NCI-H2196 treated with DMSO at 0.1 percent for 48 hours (cell line): ENCODE data around the gene BTBD17.

Experiments
- DNase-seq: peaks from one replicate; lab custom pipeline; 2025; ENCODE audit not compliant: unreplicated experiment; lab: John Stamatoyannopoulos, UW

The BTBD17 gene

GRCh38 chr17:74337834-74338500 lies 23.7 kb downstream of the BTBD17 start:
- peak; percentile 32 for DNase-seq

- no peak for DNase-seq
Measured at GRCh38 chr17:74336307-74336706, 25.4 kb downstream of the BTBD17 start.

- DNase-seq = no peak
Measured at GRCh38 chr17:74335529-74336062, 26.1 kb downstream of the BTBD17 start.

- DNase-seq = no peak
Measured at GRCh38 chr17:74334393-74335039, 27.2 kb downstream of the BTBD17 start.

- DNase-seq = peak; percentile 75
Measured at GRCh38 chr17:74332763-74333283, 28.8 kb downstream of the BTBD17 start.

- DNase-seq = peak; percentile 12
Measured at GRCh38 chr17:74332017-74332650, 29.5 kb downstream of the BTBD17 start.

GRCh38 chr17:74330446-74330845 lies 31.2 kb downstream of the BTBD17 start:
- no peak for DNase-seq

- no peak for DNase-seq
Measured at GRCh38 chr17:74329378-74329777, 32.3 kb downstream of the BTBD17 start.

GRCh38 chr17:74328487-74328886 lies 33.2 kb downstream of the BTBD17 start:
- DNase-seq = no peak

- no peak for DNase-seq
Measured at GRCh38 chr17:74326506-74326905, 35.2 kb downstream of the BTBD17 start.

- peak; percentile 39 for DNase-seq
Measured at GRCh38 chr17:74325743-74326379, 35.8 kb downstream of the BTBD17 start, which contains the start of gene KIF19. KIF19 (plus strand) TSS chr17:74326226; CDS start chr17:74326350, 124 bp downstream.

GRCh38 chr17:74325376-74325742 lies 36.3 kb downstream of the BTBD17 start:
- no peak for DNase-seq

- no peak for DNase-seq
Measured at GRCh38 chr17:74324521-74324920, 37.1 kb downstream of the BTBD17 start.

GRCh38 chr17:74318391-74318790 lies 43.3 kb downstream of the BTBD17 start:
- no peak for DNase-seq

- DNase-seq = no peak
Measured at GRCh38 chr17:74317071-74317470, 44.6 kb downstream of the BTBD17 start.

GRCh38 chr17:74316220-74316619 lies 45.4 kb downstream of the BTBD17 start:
- no peak for DNase-seq

- DNase-seq = no peak
Measured at GRCh38 chr17:74314877-74315276, 46.8 kb downstream of the BTBD17 start.

GRCh38 chr17:74309902-74310301 lies 51.8 kb downstream of the BTBD17 start:
- no peak for DNase-seq

- DNase-seq = no peak
Measured at GRCh38 chr17:74307984-74308773, 53.5 kb downstream of the BTBD17 start.
